ENCODE results near the gene C20orf173. TPM values are rescaled to one million over a fixed set of nuclear protein-coding genes. Genes with fewer than 3 reads are reported as not detected.

Gene C20orf173
- total RNA-seq, 1 donor from 2014 or later = not detected

GRCh38 chr20:35514371-35514932 lies 15.0 kb downstream of the C20orf173 start:
- peaks cover 36% of the 10 kb centered on the region for H4K20me1 ChIP-seq (ENCODE audit: insufficient read depth, low read length)
- H3K27me3 ChIP-seq (ENCODE audit: insufficient read depth, low read length) = no peaks in the 10 kb centered on the region
- Mint-ChIP-seq H3K4me1 (ENCODE audit: low read depth, unreplicated experiment) (peaks cover 14% of the 10 kb centered on the region), H3K27ac (ENCODE audit: unreplicated experiment) (peak overlapping the region; percentile 34), H3K9me3 (ENCODE audit: unreplicated experiment) (no peaks in the 10 kb centered on the region), H3K4me3 (ENCODE audit: unreplicated experiment) (no peak overlapping the region), H3K27me3 (ENCODE audit: low read depth, unreplicated experiment) (no peaks in the 10 kb centered on the region), H3K36me3 (ENCODE audit: low read depth, unreplicated experiment) (peaks cover 25% of the 10 kb centered on the region)
- no peak for DNase-seq (ENCODE audit: low read depth)
- no peak overlapping the region for H3K27ac ChIP-seq (ENCODE audit: low read depth, low read length)
- TF ChIP-seq CTCF (IDR thresholded peaks at IDR 0.05; ENCODE audit: insufficient read depth, low read depth, low read length) = no peak
- TF ChIP-seq EZH2 (IDR thresholded peaks at IDR 0.05; ENCODE audit: insufficient read depth, low read length) = no peak
- H3K9ac ChIP-seq (ENCODE audit: low read length) = no peak overlapping the region
- peaks cover 13% of the 10 kb centered on the region for H3K36me3 ChIP-seq (ENCODE audit: insufficient read depth, low read length)
- H3K79me2 ChIP-seq (ENCODE audit: insufficient read depth, low read length) = no peaks in the 10 kb centered on the region
- H3K4me1 ChIP-seq (ENCODE audit: insufficient read depth, low read length) = peaks cover 13% of the 10 kb centered on the region
- H3K9me3 ChIP-seq (ENCODE audit: insufficient read depth, low read depth, low read length) = no peaks in the 10 kb centered on the region
- no peak overlapping the region for H3K4me2 ChIP-seq (ENCODE audit: low read length)
- FAIRE-seq = no peak
- no peak overlapping the region for H2AFZ ChIP-seq (ENCODE audit: low read depth, low read length)
- no peak overlapping the region for H3K4me3 ChIP-seq (ENCODE audit: insufficient read depth, low read depth, low read length)

GRCh38 chr20:35511814-35512420 lies 17.5 kb downstream of the C20orf173 start:
- TF ChIP-seq CTCF (IDR thresholded peaks at IDR 0.05; ENCODE audit: insufficient read depth, low read depth, low read length) (peak; percentile 60), EZH2 (IDR thresholded peaks at IDR 0.05; ENCODE audit: insufficient read depth, low read length) (no peak)
- H2AFZ ChIP-seq (ENCODE audit: low read depth, low read length) = no peak overlapping the region
- no peak for FAIRE-seq
- H3K4me2 ChIP-seq (ENCODE audit: low read length) = no peak overlapping the region
- no peaks in the 10 kb centered on the region for H3K79me2 ChIP-seq (ENCODE audit: insufficient read depth, low read length)
- peak overlapping the region; percentile 45 for H3K27ac Mint-ChIP-seq (ENCODE audit: unreplicated experiment)
- no peaks in the 10 kb centered on the region for H3K27me3 Mint-ChIP-seq (ENCODE audit: low read depth, unreplicated experiment)
- H3K9me3 Mint-ChIP-seq (ENCODE audit: unreplicated experiment) = no peaks in the 10 kb centered on the region
- H3K36me3 Mint-ChIP-seq (ENCODE audit: low read depth, unreplicated experiment) = peaks cover 35% of the 10 kb centered on the region
- H3K4me3 ChIP-seq (ENCODE audit: insufficient read depth, low read depth, low read length) = no peak overlapping the region
- no peaks in the 10 kb centered on the region for H3K9me3 ChIP-seq (ENCODE audit: insufficient read depth, low read depth, low read length)
- H3K4me1 ChIP-seq (ENCODE audit: insufficient read depth, low read length) = peaks cover 20% of the 10 kb centered on the region
- H3K36me3 ChIP-seq (ENCODE audit: insufficient read depth, low read length) = peaks cover 26% of the 10 kb centered on the region
- DNase-seq (ENCODE audit: low read depth) = peak; percentile 35
- no peak overlapping the region for H3K27ac ChIP-seq (ENCODE audit: low read depth, low read length)
- peaks cover 56% of the 10 kb centered on the region for H4K20me1 ChIP-seq (ENCODE audit: insufficient read depth, low read length)
- H3K4me1 Mint-ChIP-seq (ENCODE audit: low read depth, unreplicated experiment) = peaks cover 18% of the 10 kb centered on the region
- no peak overlapping the region for H3K9ac ChIP-seq (ENCODE audit: low read length)
- no peak overlapping the region for H3K4me3 Mint-ChIP-seq (ENCODE audit: unreplicated experiment)
- no peaks in the 10 kb centered on the region for H3K27me3 ChIP-seq (ENCODE audit: insufficient read depth, low read length)

Measured in astrocyte (in vitro differentiated cells and primary cell).